SU-DHL-6 (cell line): ENCODE results near the gene NXPH3.

ENCODE experiments used
- EZH2phosphoT487 ChIP-seq: fragments of 200-600 bp; sonication (generic), shearing (Covaris generic); conservative IDR thresholded peaks from 2 replicates; pipeline ENCODE4 v1.6.1; 2018; ENCODE audit warnings: mild to moderate bottlenecking, antibody characterized with exemption, low read length, moderate library complexity, mixed read lengths
- TF ChIP-seq, protein P1 (sequence below): fragments of 200-600 bp; sonication (generic); IDR thresholded peaks from one replicate; pipeline ENCODE4 v1.5.1; 2017; ENCODE audit warnings: antibody characterized with exemption, mild to moderate bottlenecking, low read length, moderate library complexity; ENCODE audit not compliant: insufficient read depth, poor library complexity, severe bottlenecking

DNA sequence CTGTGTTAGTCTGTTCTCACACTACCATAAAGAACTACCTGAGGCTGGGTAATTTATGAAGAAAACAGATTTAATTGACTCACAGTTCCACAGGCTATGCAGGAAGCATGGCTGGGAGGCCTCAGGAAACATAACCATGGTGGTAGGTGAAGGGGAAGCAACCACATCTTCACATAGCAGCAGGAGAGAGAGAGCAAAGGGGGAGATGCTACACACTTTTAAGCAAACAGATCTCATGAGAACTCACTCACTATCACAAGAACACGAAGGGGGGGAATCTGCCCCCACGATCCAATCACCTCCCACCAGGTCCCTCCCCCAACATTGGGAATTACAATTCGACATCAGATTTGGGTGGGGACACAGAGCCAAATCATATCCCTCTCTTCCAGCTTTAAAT is 31.8 kb upstream of the NXPH3 start:
- TF ChIP-seq, protein P1, sequence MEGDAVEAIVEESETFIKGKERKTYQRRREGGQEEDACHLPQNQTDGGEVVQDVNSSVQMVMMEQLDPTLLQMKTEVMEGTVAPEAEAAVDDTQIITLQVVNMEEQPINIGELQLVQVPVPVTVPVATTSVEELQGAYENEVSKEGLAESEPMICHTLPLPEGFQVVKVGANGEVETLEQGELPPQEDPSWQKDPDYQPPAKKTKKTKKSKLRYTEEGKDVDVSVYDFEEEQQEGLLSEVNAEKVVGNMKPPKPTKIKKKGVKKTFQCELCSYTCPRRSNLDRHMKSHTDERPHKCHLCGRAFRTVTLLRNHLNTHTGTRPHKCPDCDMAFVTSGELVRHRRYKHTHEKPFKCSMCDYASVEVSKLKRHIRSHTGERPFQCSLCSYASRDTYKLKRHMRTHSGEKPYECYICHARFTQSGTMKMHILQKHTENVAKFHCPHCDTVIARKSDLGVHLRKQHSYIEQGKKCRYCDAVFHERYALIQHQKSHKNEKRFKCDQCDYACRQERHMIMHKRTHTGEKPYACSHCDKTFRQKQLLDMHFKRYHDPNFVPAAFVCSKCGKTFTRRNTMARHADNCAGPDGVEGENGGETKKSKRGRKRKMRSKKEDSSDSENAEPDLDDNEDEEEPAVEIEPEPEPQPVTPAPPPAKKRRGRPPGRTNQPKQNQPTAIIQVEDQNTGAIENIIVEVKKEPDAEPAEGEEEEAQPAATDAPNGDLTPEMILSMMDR = no peak
- no peak for TF ChIP-seq EZH2phosphoT487
